HCT116 (cell line): Measurements from ENCODE around the gene CYREN. TPM values are rescaled to one million over a fixed set of nuclear protein-coding genes. Genes with fewer than 3 reads are reported as not detected.

Experiments used
- ATAC-seq: fragments of 200-7000 bp; cut with Tn5 transposase; 2 replicates; pipeline ENCODE4 v1.9.1; 2020; ENCODE audit warnings: mild to moderate bottlenecking, moderate library complexity
- BruUV-seq: library from RNA; stranded (reverse); fragments of 400-500 nt; replicated peaks from 2 replicates; lab custom pipeline; 2021; lab: Mats Ljungman, UMichigan
- CTCF ChIA-PET: fragments of 300-600 bp; sonication (Branson Sonifier 250); formaldehyde crosslinking; loops from one replicate; lab custom pipeline; 2021; ENCODE audit warnings: antibody characterized with exemption; lab: Charles Lee
- POLR2A ChIA-PET: fragments of 300-600, 350-600 bp; sonication (Branson Sonifier 250); formaldehyde crosslinking; loops from one replicate; lab custom pipeline; 2021; ENCODE audit warnings: antibody characterized with exemption; lab: Charles Lee
- RAD21 ChIA-PET, 2 experiments: fragments of 300-600 bp; sonication (Branson Sonifier 250); formaldehyde crosslinking; loops; one replicate each; lab custom pipeline; 2023; ENCODE audit warnings: low total read pairs in 2 of 2; ENCODE audit not compliant: uncharacterized antibody in 2 of 2, unreplicated experiment in 2 of 2, low non-redundant PET in 1 of 2; lab: Charles Lee
- DNase-seq: peaks from one replicate; pipeline ENCODE4 v3.0.0-alpha.2; 2010; ENCODE audit warnings: low read depth, low spot score
- H2AFZ ChIP-seq: fragments of 200-600 bp; shearing (Covaris generic), sonication (generic); 2 replicates; pipeline ENCODE4 v1.6.1; 2017; ENCODE audit warnings: low read depth, mixed run types, mixed read lengths, antibody characterized with exemption, low read length; ENCODE audit not compliant: poor library complexity, severe bottlenecking
- H3K27ac ChIP-seq: 2 replicates; pipeline ENCODE4 v1.5.1; 2012; ENCODE audit warnings: low read depth, low read length
- H3K27me3 ChIP-seq: fragments of 200-600 bp; sonication (generic); 2 replicates; pipeline ENCODE4 v1.6.1; 2016; ENCODE audit warnings: mixed run types, low read length, mixed read lengths; ENCODE audit not compliant: insufficient read depth
- H3K36me3 ChIP-seq, 2 experiments: fragments of 200-500 bp in 1 of 2; fragments of 200-600 bp in 1 of 2; sonication (Bioruptor generic) in 1 of 2; sonication (generic) in 1 of 2; 2 replicates each; pipeline versions ENCODE4 v1.5.1 to v1.6.1; 2014 to 2016; ENCODE audit warnings: low read length in 2 of 2, inconsistent platforms in 1 of 2, mixed read lengths in 1 of 2, mixed run types in 1 of 2; ENCODE audit not compliant: insufficient read depth in 2 of 2, control insufficient read depth in 1 of 2
- H3K4me1 ChIP-seq, 2 experiments: fragments of 200-600 bp in 1 of 2; sonication (generic) in 1 of 2; 2 replicates each; pipeline versions ENCODE4 v1.5.1 to v1.6.1; 2012 to 2017; ENCODE audit warnings: low read length in 2 of 2, inconsistent platforms in 1 of 2, mild to moderate bottlenecking in 1 of 2, mixed read lengths in 1 of 2, mixed run types in 1 of 2, moderate library complexity in 1 of 2; ENCODE audit not compliant: insufficient read depth in 2 of 2, control insufficient read depth in 1 of 2
- H3K4me2 ChIP-seq: fragments of 200-600 bp; sonication (generic); 2 replicates; pipeline ENCODE4 v1.6.1; 2017; ENCODE audit warnings: mixed run types, low read length, mixed read lengths
- H3K4me3 ChIP-seq, 2 experiments: fragments of 200-600 bp in 1 of 2; sonication (generic) in 1 of 2; replicated peaks in 1 of 2; 2 replicates each; pipeline ENCODE4 v1.5.1; 2011 to 2016; ENCODE audit warnings: low read length in 2 of 2, control low read depth in 1 of 2, low read depth in 1 of 2, mild to moderate bottlenecking in 1 of 2, mixed read lengths in 1 of 2, mixed run types in 1 of 2
- H3K79me2 ChIP-seq: fragments of 200-600 bp; sonication (generic); 2 replicates; pipeline ENCODE4 v1.6.1; 2017; ENCODE audit warnings: mild to moderate bottlenecking, mixed run types, low read length, moderate library complexity, mixed read lengths; ENCODE audit not compliant: insufficient read depth
- H3K9ac ChIP-seq: fragments of 200-600 bp; sonication (generic); 2 replicates; pipeline ENCODE4 v1.6.1; 2016; ENCODE audit warnings: low read length, mixed read lengths
- H3K9me2 ChIP-seq: fragments of 200-600 bp; sonication (generic), shearing (Covaris generic); 2 replicates; pipeline ENCODE4 v1.6.1; 2017; ENCODE audit warnings: mixed run types, mild to moderate bottlenecking, moderate library complexity; ENCODE audit not compliant: insufficient read depth
- H3K9me3 ChIP-seq, 2 experiments: fragments of 200-500 bp in 1 of 2; fragments of 200-600 bp in 1 of 2; sonication (Bioruptor generic) in 1 of 2; sonication (generic) in 1 of 2; 2 replicates each; pipeline ENCODE4 v1.6.1; 2014 to 2017; ENCODE audit warnings: low read length in 2 of 2, mixed read lengths in 2 of 2, inconsistent platforms in 1 of 2, low read depth in 1 of 2, mild to moderate bottlenecking in 1 of 2, mixed run types in 1 of 2, moderate library complexity in 1 of 2; ENCODE audit not compliant: control insufficient read depth in 1 of 2, insufficient read depth in 1 of 2
- H4K20me1 ChIP-seq: fragments of 200-600 bp; sonication (generic), shearing (Covaris generic); 2 replicates; pipeline ENCODE4 v1.6.1; 2017; ENCODE audit warnings: mixed run types, mild to moderate bottlenecking, moderate library complexity; ENCODE audit not compliant: insufficient read depth
- ELF1 ChIP-seq: IDR thresholded peaks from 2 replicates; pipeline ENCODE4 v1.6.1; 2012; ENCODE audit warnings: low read depth, borderline replicate concordance
- POLR2A ChIP-seq: IDR thresholded peaks from 2 replicates; pipeline ENCODE4 v1.7.0; 2011; ENCODE audit warnings: borderline replicate concordance; ENCODE audit not compliant: insufficient read depth, insufficient read length; ENCODE audit errors: extremely low read depth
- POLR2AphosphoS5 ChIP-seq: IDR thresholded peaks from 2 replicates; pipeline ENCODE4 v1.6.1; 2011; ENCODE audit warnings: mild to moderate bottlenecking, low read depth, low read length, moderate library complexity
- RAD21 ChIP-seq: IDR thresholded peaks from 2 replicates; pipeline ENCODE4 v1.6.1; 2012; ENCODE audit warnings: low read depth, mild to moderate bottlenecking
- SIN3A ChIP-seq: IDR thresholded peaks from 2 replicates; pipeline ENCODE4 v1.6.1; 2012; ENCODE audit warnings: low read depth
- ZNF274 ChIP-seq: fragments of 200-500 bp; sonication (Bioruptor generic); IDR thresholded peaks from 2 replicates; pipeline ENCODE4 v1.6.1; 2014; ENCODE audit warnings: mild to moderate bottlenecking, low read depth, low read length, inconsistent platforms
- intact Hi-C: fragments of 100-400 bp; cut with micrococcal nuclease; formaldehyde crosslinking; loops from 2 replicates; pipeline ENCODE4 v1.10.0; 2022
- total RNA-seq: library from RNA; stranded (reverse); gene quantifications from one replicate; pipeline ENCODE4 v1.2.1, GENCODE V29; 2021; ENCODE audit not compliant: unreplicated experiment
- TF ChIP-seq, protein P1 (sequence below): IDR thresholded peaks from 2 replicates; pipeline ENCODE4 v1.6.1; 2011; ENCODE audit warnings: mild to moderate bottlenecking, low read length, moderate library complexity; ENCODE audit not compliant: insufficient replicate concordance; ENCODE audit errors: extremely low read depth
- TF ChIP-seq, protein P2 (sequence below): IDR thresholded peaks from 2 replicates; pipeline ENCODE4 v1.6.1; 2012

CYREN gene
- total RNA-seq, 1 experiment from 2014 or later = 54.5 TPM

DNA sequence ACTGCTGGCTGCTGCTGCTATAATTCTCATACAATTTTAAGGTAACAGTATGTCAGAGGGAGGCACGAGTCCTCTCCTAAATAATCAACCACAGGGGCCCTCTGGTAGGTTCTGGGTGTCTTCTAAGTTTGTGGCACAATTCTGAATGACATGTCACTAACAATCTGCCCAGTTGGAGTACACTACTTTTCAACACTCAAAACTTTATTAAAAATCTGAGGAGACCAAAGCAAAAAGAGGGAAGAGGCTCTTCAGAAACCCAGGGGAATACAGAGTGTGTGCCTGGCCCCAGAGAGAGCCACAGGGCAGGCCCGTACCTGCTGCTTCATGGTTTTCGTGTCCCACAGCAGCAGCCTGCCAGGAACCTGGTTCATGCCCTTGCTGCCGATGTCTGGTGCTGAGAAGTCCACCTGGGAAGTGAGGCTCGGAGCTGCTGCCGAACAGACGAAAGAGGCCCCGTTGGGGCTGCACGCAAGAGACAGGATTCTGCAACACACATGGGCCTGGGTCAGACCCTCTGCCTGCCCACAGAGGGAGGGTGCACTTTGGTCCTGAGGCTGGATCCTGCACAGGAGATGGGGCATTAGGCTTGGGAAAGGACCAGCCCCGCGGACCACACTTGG lies 22.5 kb upstream of the CYREN start:
- H3K9me2 ChIP-seq = no peaks in the 10 kb centered on the region
- no peak overlapping the region for H3K9ac ChIP-seq
- no peak overlapping the region for H3K4me3 ChIP-seq
- H3K27me3 ChIP-seq = no peaks in the 10 kb centered on the region
- ATAC-seq = no peak
- H2AFZ ChIP-seq = no peak overlapping the region
- no peak for DNase-seq
- POLR2A ChIA-PET = no interaction called here
- no TSS peak for BruUV-seq
- no peak overlapping the region for H3K4me2 ChIP-seq
- RAD21 ChIA-PET = no interaction called here
- H3K9me3 ChIP-seq = no peaks in the 10 kb centered on the region
- no peaks in the 10 kb centered on the region for H3K4me1 ChIP-seq
- H3K27ac ChIP-seq = no peak overlapping the region
- H3K79me2 ChIP-seq = no peaks in the 10 kb centered on the region
- no peaks in the 10 kb centered on the region; a peak in 1 of 4 replicates for H3K36me3 ChIP-seq
- TF ChIP-seq, protein P1, sequence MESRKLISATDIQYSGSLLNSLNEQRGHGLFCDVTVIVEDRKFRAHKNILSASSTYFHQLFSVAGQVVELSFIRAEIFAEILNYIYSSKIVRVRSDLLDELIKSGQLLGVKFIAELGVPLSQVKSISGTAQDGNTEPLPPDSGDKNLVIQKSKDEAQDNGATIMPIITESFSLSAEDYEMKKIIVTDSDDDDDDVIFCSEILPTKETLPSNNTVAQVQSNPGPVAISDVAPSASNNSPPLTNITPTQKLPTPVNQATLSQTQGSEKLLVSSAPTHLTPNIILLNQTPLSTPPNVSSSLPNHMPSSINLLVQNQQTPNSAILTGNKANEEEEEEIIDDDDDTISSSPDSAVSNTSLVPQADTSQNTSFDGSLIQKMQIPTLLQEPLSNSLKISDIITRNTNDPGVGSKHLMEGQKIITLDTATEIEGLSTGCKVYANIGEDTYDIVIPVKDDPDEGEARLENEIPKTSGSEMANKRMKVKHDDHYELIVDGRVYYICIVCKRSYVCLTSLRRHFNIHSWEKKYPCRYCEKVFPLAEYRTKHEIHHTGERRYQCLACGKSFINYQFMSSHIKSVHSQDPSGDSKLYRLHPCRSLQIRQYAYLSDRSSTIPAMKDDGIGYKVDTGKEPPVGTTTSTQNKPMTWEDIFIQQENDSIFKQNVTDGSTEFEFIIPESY = no peak
- TF ChIP-seq POLR2A = no peak
- TF ChIP-seq ELF1 = no peak
- no peak for TF ChIP-seq RAD21
- TF ChIP-seq, protein P2, sequence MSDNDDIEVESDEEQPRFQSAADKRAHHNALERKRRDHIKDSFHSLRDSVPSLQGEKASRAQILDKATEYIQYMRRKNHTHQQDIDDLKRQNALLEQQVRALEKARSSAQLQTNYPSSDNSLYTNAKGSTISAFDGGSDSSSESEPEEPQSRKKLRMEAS = no peak
- no peak for TF ChIP-seq SIN3A
- TF ChIP-seq POLR2AphosphoS5 = no peak
- no peak for TF ChIP-seq ZNF274
- TF ChIP-seq, all 23 proteins: peak for 0
- no peaks in the 10 kb centered on the region for H4K20me1 ChIP-seq
- intact Hi-C loops = no loop called here
- CTCF ChIA-PET = no interaction called here
